Islet of Langerhans (tissue), 1 donor: Measurements from ENCODE around the gene PEPD.

Experiments used
- FAIRE-seq: peaks from one replicate; lab custom pipeline; 2011; peaks lifted over from hg19 to GRCh38; lab: Jason Lieb, UNC

Gene PEPD

GRCh38 chr19:33458171-33458633 lies 63.4 kb downstream of the PEPD start:
- FAIRE-seq, result no peak

GRCh38 chr19:33456845-33457220 lies 64.8 kb downstream of the PEPD start:
- no peak for FAIRE-seq

- FAIRE-seq, result no peak
These were observed 65.3 kb downstream of the PEPD start for GRCh38 chr19:33456076-33456844.

GRCh38 chr19:33453265-33453664 lies 68.3 kb downstream of the PEPD start:
- FAIRE-seq, result no peak

GRCh38 chr19:33450689-33451088 lies 70.9 kb downstream of the PEPD start:
- FAIRE-seq, result no peak

GRCh38 chr19:33449799-33450198 lies 71.8 kb downstream of the PEPD start:
- FAIRE-seq, result no peak

- FAIRE-seq, result no peak
These were observed 73.5 kb downstream of the PEPD start for GRCh38 chr19:33448159-33448516.

GRCh38 chr19:33447336-33448158 lies 74.0 kb downstream of the PEPD start:
- no peak for FAIRE-seq

- no peak for FAIRE-seq
These were observed 75.0 kb downstream of the PEPD start for GRCh38 chr19:33446330-33447293.

- FAIRE-seq, result no peak
These were observed 75.9 kb downstream of the PEPD start for GRCh38 chr19:33445442-33446329.

GRCh38 chr19:33444562-33445441 lies 76.8 kb downstream of the PEPD start:
- no peak for FAIRE-seq

- FAIRE-seq, result no peak
These were observed 77.7 kb downstream of the PEPD start for GRCh38 chr19:33443638-33444561.

- FAIRE-seq, result no peak
These were observed 78.9 kb downstream of the PEPD start for GRCh38 chr19:33442706-33443105.

GRCh38 chr19:33441828-33442227 lies 79.8 kb downstream of the PEPD start:
- FAIRE-seq, result no peak

GRCh38 chr19:33441277-33441699 lies 80.3 kb downstream of the PEPD start:
- FAIRE-seq, result no peak

- FAIRE-seq, result no peak
These were observed 80.9 kb downstream of the PEPD start for GRCh38 chr19:33440682-33441081.

- no peak for FAIRE-seq
These were observed 81.3 kb downstream of the PEPD start for GRCh38 chr19:33440241-33440640.

- no peak for FAIRE-seq
These were observed 82.4 kb downstream of the PEPD start for GRCh38 chr19:33438987-33439781.
